CD4-positive, alpha-beta T cell (primary cell): ENCODE measurements around the gene CPNE4. TPM values are rescaled to one million over a fixed set of nuclear protein-coding genes. Genes with fewer than 3 reads are reported as not detected.

ENCODE experiments used
- ATAC-seq: fragments of 200-7000 bp; cut with Tn5 transposase; one replicate; pipeline ENCODE4 v1.10.0; 2022; ENCODE audit warnings: mild to moderate bottlenecking; ENCODE audit not compliant: poor library complexity
- CTCF ChIA-PET: fragments of 350-600 bp; sonication (Branson Sonifier 250); formaldehyde crosslinking; loops from one replicate; lab custom pipeline; 2021; ENCODE audit warnings: antibody characterized with exemption, inconsistent platforms; lab: Charles Lee
- POLR2A ChIA-PET: fragments of 350-600 bp; sonication (Branson Sonifier 250); formaldehyde crosslinking; loops from one replicate; lab custom pipeline; 2021; ENCODE audit warnings: antibody characterized with exemption, inconsistent platforms; lab: Charles Lee
- DNase-seq, 14 experiments: peaks; one replicate each; pipeline ENCODE4 v3.0.0-alpha.2; 2013 to 2020; ENCODE audit warnings: mixed read lengths in 2 of 14
- H3K27ac ChIP-seq, 2 donors: one replicate each; pipeline versions ENCODE4 v1.5.1 to v1.7.0; 2013; ENCODE audit warnings: low read length in 2 of 2, low read depth in 1 of 2, mild to moderate bottlenecking in 1 of 2
- H3K27me3 ChIP-seq, 2 experiments: 1 replicate in 1 of 2; 2 replicates in 1 of 2; pipeline versions ENCODE4 v1.6.1 to v1.7.0; 2013; ENCODE audit warnings: low read length in 2 of 2, control low read depth in 1 of 2, mild to moderate bottlenecking in 1 of 2, moderate library complexity in 1 of 2; ENCODE audit not compliant: insufficient read depth in 2 of 2, control insufficient read depth in 1 of 2
- H3K36me3 ChIP-seq: one replicate; pipeline ENCODE4 v1.6.1; 2013; ENCODE audit warnings: low read length, control low read depth; ENCODE audit not compliant: insufficient read depth
- H3K4me1 ChIP-seq: one replicate; pipeline ENCODE4 v1.6.1; 2013; ENCODE audit warnings: low read length, control low read depth; ENCODE audit not compliant: insufficient read depth
- H3K4me3 ChIP-seq: one replicate; pipeline ENCODE4 v1.5.1; 2013; ENCODE audit warnings: mild to moderate bottlenecking, low read length, moderate library complexity
- H3K9me3 ChIP-seq, 2 experiments: 1 replicate in 1 of 2; 2 replicates in 1 of 2; pipeline versions ENCODE4 v1.6.1 to v1.7.0; 2013; ENCODE audit warnings: low read length in 2 of 2, mild to moderate bottlenecking in 2 of 2, control low read depth in 1 of 2, moderate library complexity in 1 of 2; ENCODE audit not compliant: control insufficient read depth in 1 of 2, insufficient read depth in 1 of 2
- H3K27ac Mint-ChIP-seq: one replicate; pipeline ENCODE4 v1.8.0; 2020; ENCODE audit warnings: mixed read lengths
- H3K27me3 Mint-ChIP-seq: one replicate; pipeline ENCODE4 v1.8.0; 2021; ENCODE audit warnings: mixed read lengths
- H3K36me3 Mint-ChIP-seq: one replicate; pipeline ENCODE4 v1.8.0; 2021; ENCODE audit warnings: low read depth, mixed read lengths
- H3K4me1 Mint-ChIP-seq: one replicate; pipeline ENCODE4 v1.8.0; 2021; ENCODE audit warnings: low read depth, mixed read lengths
- H3K4me3 Mint-ChIP-seq: one replicate; pipeline ENCODE4 v1.8.0; 2020; ENCODE audit warnings: mild to moderate bottlenecking, mixed read lengths
- H3K9me3 Mint-ChIP-seq: one replicate; pipeline ENCODE4 v1.8.0; 2020; ENCODE audit warnings: mixed read lengths
- intact Hi-C, 2 experiments: fragments of 100-400 bp; cut with DNase I in 1 of 2; cut with micrococcal nuclease in 1 of 2; formaldehyde crosslinking; loops; one replicate each; pipeline versions ENCODE4 v1.15.1 to v1.9.0; 2023 to 2025; cut with DNase I, micrococcal nuclease
- polyA plus RNA-seq, 2 donors: library from polyadenylated mRNA; unstranded; fragments of 120-200 nt; gene quantifications; one replicate each; pipeline ENCODE4 v1.2.1, GENCODE V29; 2013
- total RNA-seq, 174 experiments: library from RNA in 2 of 174; stranded (reverse) in 2 of 174; gene quantifications; one replicate each; pipeline ENCODE4 v1.2.3 and lab custom pipeline; 2021 to 2026
- TF ChIP-seq, protein P1 (sequence below): fragments of 200-600 bp; IDR thresholded peaks from one replicate; pipeline ENCODE4 v1.8.0; 2022; ENCODE audit warnings: antibody characterized with exemption, mild to moderate bottlenecking

Gene CPNE4
- not detected for total RNA-seq
- not detected for polyA plus RNA-seq (2013, experiment 1 of 2)
- not detected for polyA plus RNA-seq (2013, experiment 2 of 2)
- 0 to 0.24 (median 0) reads per million in 172 experiments for total RNA-seq (lab: John Stamatoyannopoulos, UW)

DNA sequence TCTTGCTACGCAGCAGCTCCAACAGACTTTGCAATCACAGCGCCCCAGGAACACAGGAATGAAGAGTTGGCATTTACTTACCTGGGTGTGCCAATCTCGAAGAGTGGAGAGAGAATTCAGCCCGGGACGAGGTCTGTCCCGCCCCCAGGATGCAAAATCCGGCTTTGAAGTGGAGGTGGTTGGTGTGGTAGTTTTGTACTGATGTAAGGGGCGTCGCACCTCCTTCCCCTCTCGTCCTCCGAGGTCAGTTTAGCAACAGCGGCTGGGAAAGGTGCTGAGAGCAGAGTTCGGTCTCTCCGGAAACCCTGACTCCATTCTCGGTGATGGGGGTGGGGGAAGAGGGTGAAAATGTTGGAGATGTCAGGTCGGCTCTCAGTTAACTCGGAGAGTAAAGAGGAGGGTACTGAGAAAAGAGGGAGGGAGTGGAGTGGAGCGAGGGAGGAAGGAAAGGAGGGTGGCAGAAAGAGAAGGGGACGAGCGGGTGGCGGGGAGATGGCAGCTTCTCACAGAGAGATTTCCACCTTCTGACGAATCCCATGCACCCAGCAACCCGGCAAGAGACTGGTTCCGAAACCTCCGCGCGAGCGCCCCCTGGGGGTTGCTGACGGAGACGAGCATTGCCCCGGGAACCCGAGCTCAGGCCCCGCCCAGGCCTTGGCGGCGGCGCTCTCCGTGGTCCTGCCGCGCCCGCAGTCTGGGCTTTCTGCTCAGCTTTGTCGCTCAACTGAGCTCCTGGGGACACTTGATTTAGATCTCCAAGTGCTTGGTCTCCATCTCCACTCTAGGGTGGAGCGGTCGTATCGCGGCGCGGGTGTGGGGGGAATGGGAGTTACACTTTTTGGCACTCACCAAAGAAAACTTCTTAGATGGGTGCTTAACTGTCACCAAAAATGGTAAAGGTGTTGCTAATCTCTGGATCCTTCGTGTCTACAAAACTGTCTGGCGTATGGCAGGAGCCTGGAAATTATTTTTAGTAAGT is at the start of gene CPNE4:
CPNE4 (minus strand) TSS at position 529 of the 979 bp plus-strand sequence.
- Mint-ChIP-seq H3K9me3 (no peaks in the 10 kb centered on the region), H3K27ac (no peak within 1 kb of the TSS), H3K27me3 (peaks cover 98% of the 10 kb centered on the region), H3K36me3 (no peaks in the 10 kb centered on the region), H3K4me3 (peak within 1 kb of the TSS; percentile 25), H3K4me1 (peaks cover 8% of the 10 kb centered on the region)
- intact Hi-C loops: no loop called here
- ChIA-PET CTCF (no interaction called here), POLR2A (no interaction called here)
- Histone ChIP-seq H3K27ac (no peak within 1 kb of the TSS), H3K27me3 (peaks cover 43 to 80% of the 10 kb centered on the region in 2 experiments), H3K9me3 (peaks cover 0 to 12% of the 10 kb centered on the region in 2 experiments), H3K36me3 (no peaks in the 10 kb centered on the region), H3K4me3 (no peak within 1 kb of the TSS), H3K4me1 (peaks cover 14% of the 10 kb centered on the region)
- TF ChIP-seq, protein P1, sequence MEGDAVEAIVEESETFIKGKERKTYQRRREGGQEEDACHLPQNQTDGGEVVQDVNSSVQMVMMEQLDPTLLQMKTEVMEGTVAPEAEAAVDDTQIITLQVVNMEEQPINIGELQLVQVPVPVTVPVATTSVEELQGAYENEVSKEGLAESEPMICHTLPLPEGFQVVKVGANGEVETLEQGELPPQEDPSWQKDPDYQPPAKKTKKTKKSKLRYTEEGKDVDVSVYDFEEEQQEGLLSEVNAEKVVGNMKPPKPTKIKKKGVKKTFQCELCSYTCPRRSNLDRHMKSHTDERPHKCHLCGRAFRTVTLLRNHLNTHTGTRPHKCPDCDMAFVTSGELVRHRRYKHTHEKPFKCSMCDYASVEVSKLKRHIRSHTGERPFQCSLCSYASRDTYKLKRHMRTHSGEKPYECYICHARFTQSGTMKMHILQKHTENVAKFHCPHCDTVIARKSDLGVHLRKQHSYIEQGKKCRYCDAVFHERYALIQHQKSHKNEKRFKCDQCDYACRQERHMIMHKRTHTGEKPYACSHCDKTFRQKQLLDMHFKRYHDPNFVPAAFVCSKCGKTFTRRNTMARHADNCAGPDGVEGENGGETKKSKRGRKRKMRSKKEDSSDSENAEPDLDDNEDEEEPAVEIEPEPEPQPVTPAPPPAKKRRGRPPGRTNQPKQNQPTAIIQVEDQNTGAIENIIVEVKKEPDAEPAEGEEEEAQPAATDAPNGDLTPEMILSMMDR: no peak
- DNase-seq (peak; percentile 18 to 71 (median 50)), ATAC-seq (peak; percentile 93)

DNA sequence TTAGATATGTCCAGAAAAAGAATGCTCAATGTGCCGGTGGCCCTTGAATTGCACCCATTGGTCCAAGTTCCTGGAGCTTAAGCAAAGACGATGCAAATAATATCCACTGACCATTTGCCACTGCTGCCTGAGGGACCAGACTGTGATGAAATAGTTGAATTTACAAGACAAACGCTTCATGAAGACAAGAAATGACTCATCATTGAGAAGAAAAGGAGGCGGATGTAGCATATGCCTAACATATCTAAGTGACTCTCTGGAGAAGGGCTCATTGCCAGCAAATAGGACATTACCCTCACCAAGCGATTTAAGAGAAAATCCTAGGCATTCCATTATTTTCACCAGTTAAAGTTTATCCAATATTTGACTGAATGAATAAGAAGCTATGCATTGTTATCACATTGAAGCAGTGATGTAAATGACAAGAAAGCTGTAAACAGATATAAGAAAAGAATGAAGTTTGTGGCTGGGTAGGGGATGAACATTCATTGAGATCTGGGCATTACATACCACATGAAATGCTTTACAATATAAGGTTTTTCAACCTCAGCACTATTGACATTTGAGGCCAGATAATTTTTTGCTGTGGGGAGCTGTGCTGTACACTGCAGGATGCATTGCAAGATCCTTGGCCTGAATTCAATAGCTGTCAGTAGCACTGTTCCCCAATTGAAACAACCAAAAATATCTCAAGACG is 48.9 kb upstream of the CPNE4 start:
- H3K36me3 ChIP-seq: no peaks in the 10 kb centered on the region
- DNase-seq (no peak), ATAC-seq (no peak)
- H3K27ac Mint-ChIP-seq: no peak overlapping the region
- intact Hi-C loops: no loop called here
- H3K36me3 Mint-ChIP-seq: no peaks in the 10 kb centered on the region
- no peaks in the 10 kb centered on the region for H3K4me1 ChIP-seq
- H3K9me3 ChIP-seq: peaks cover 0 to 4% of the 10 kb centered on the region in 2 experiments
- H3K27me3 ChIP-seq: no peaks in the 10 kb centered on the region
- CTCF ChIA-PET: no interaction called here
- POLR2A ChIA-PET: no interaction called here
- TF ChIP-seq, protein P1: no peak
- no peak overlapping the region for H3K4me3 Mint-ChIP-seq
- H3K9me3 Mint-ChIP-seq: no peaks in the 10 kb centered on the region
- H3K27me3 Mint-ChIP-seq: no peaks in the 10 kb centered on the region
- H3K27ac ChIP-seq: no peak overlapping the region
- H3K4me3 ChIP-seq: no peak overlapping the region
- H3K4me1 Mint-ChIP-seq: no peaks in the 10 kb centered on the region

DNA sequence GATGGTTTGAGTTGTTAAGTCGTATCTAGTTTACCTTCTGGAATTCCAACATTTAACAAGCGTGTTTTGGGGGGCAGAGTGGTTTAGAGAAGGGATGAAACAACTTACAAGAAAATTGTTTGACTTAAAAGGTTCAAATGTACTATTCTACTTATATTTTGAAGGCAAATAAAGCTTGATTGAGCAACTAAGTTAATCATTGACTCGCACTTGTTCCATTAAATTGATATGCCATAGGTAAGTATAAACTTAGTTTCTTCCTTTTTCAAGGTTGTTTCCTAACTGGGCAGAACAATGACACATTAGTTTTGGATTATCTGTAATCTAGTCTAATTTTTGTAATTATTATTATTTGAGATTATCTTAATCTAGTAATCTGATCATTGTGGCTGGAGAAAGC is 48.3 kb upstream of the CPNE4 start:
- CTCF ChIA-PET: no interaction called here
- Histone ChIP-seq H3K36me3 (no peaks in the 10 kb centered on the region), H3K27me3 (no peaks in the 10 kb centered on the region), H3K4me3 (no peak overlapping the region), H3K4me1 (no peaks in the 10 kb centered on the region), H3K9me3 (peaks cover 0 to 4% of the 10 kb centered on the region in 2 experiments), H3K27ac (no peak overlapping the region)
- Mint-ChIP-seq H3K4me3 (no peak overlapping the region), H3K27me3 (no peaks in the 10 kb centered on the region), H3K27ac (no peak overlapping the region), H3K4me1 (no peaks in the 10 kb centered on the region), H3K9me3 (no peaks in the 10 kb centered on the region), H3K36me3 (no peaks in the 10 kb centered on the region)
- TF ChIP-seq, protein P1: no peak
- DNase-seq (no peak), ATAC-seq (no peak)
- intact Hi-C loops: no loop called here
- POLR2A ChIA-PET: no interaction called here
